Measurements from ENCODE around the gene HOMER1. TPM values are rescaled to one million over a fixed set of nuclear protein-coding genes. Genes with fewer than 3 reads are reported as not detected.

HOMER1 gene
- total RNA-seq, 1 experiment from 2014 or later, result 6.3 TPM

- no peak for DNase-seq
- H3K27me3 ChIP-seq, result no peaks in the 10 kb centered on the region
- H3K9me3 ChIP-seq, result no peaks in the 10 kb centered on the region
- no peaks in the 10 kb centered on the region for H3K36me3 ChIP-seq
- H3K4me3 ChIP-seq, result no peak overlapping the region
Observed at GRCh38 chr5:79330071-79330470, 183.9 kb downstream of the HOMER1 start.

GRCh38 chr5:79329453-79329852 lies 184.5 kb downstream of the HOMER1 start:
- Histone ChIP-seq H3K4me3 (no peak overlapping the region), H3K27me3 (no peaks in the 10 kb centered on the region), H3K36me3 (no peaks in the 10 kb centered on the region), H3K9me3 (no peaks in the 10 kb centered on the region)
- DNase-seq, result no peak

Other genes starting within 250 kb of the HOMER1 start
- 23.5 and 30.8 TPM in 2 replicates for gene TENT2, start 98.3 kb upstream of the HOMER1 start, total RNA-seq (2014; rRNA removed; shearing (Covaris generic); ENCODE audit: low replicate concordance)
- 0.07 TPM in 1 of 2 replicates, not detected in the other for gene CMYA5, start 175.7 kb upstream of the HOMER1 start, total RNA-seq (2014; rRNA removed; shearing (Covaris generic); ENCODE audit: low replicate concordance)

All from MG63 (cell line).